Measurements from ENCODE around the gene ZNF729. TPM values are rescaled to one million over a fixed set of nuclear protein-coding genes. Genes with fewer than 3 reads are reported as not detected.

The ZNF729 gene
- total RNA-seq, 8 experiments from 2014 or later, result 0.09 TPM; not detected in 7

Other genes with a start within 250 kb of the ZNF729 start
- gene ZNF257, start 234.0 kb upstream of the ZNF729 start, total RNA-seq, result under 1 TPM in 2 of 8 experiments, not detected in 6; 0.23 to 0.38 TPM
- under 1 TPM in 2 of 8 experiments, not detected in 6; 0.05 to 0.46 TPM for gene ZNF676, start 89.5 kb upstream of the ZNF729 start, total RNA-seq
- gene ZNF98, start 135.9 kb downstream of the ZNF729 start, total RNA-seq, result 1 to 10 TPM in 1 of 8 experiments, under 1 TPM in 1, not detected in 6; 0.47 to 1.3 TPM

All from motor neuron (in vitro differentiated cells).